Esophagus muscularis mucosa (tissue), 4 donors: Measurements from ENCODE around the gene ADAMTS6.

Experiments used
- EP300 ChIP-seq: sonication (generic); formaldehyde crosslinking; IDR thresholded peaks from one replicate; pipeline ENCODE4 v1.6.1; 2017; ENCODE audit warnings: antibody characterized with exemption
- POLR2A ChIP-seq: fragments of 450-650 bp; IDR thresholded peaks from one replicate; pipeline ENCODE4 v1.6.1; 2017; ENCODE audit warnings: antibody characterized with exemption, moderate library complexity, mild to moderate bottlenecking, low read depth
- POLR2AphosphoS5 ChIP-seq, 2 donors: sonication (generic); formaldehyde crosslinking; IDR thresholded peaks; one replicate each; pipeline ENCODE4 v1.6.1; 2017; ENCODE audit warnings: antibody characterized with exemption in 2 of 2
- TF ChIP-seq, protein P1 (sequence below), 3 experiments: fragments of 200-600 bp in 2 of 3; fragments of 450-650 bp in 1 of 3; sonication (generic) in 2 of 3; IDR thresholded peaks; one replicate each; pipeline ENCODE4 v1.5.1; 2017 to 2019; ENCODE audit warnings: antibody characterized with exemption in 3 of 3, mild to moderate bottlenecking in 2 of 3, moderate library complexity in 1 of 3

DNA sequence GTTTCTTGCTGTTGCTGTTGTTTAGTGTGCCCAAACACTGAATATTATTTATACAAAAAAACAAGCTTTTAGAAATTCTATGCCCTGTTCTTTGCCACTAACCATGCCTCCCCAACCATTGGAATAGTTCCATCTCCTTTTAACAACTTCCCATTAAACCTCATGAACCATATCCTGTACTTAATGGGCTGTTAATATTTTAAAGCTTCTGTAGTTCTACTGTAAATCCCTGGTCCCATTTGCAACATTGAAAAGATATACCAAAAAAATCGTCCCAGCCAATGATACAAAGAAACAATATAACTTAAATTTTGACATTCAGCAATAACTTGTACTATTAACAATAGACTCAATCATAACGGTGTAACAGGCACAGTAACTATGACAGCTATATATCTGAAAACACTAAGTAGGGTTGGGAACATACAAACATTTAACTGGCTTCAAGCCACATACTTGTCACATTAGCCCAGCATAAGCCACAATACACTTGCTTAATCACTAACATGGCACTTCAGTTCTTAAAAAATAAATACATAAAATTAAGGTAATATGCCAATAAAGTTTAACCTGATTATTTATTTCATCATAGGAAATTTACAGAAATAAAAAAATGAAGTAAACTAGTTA lies 86.1 kb downstream of the ADAMTS6 start:
- TF ChIP-seq, protein P1, sequence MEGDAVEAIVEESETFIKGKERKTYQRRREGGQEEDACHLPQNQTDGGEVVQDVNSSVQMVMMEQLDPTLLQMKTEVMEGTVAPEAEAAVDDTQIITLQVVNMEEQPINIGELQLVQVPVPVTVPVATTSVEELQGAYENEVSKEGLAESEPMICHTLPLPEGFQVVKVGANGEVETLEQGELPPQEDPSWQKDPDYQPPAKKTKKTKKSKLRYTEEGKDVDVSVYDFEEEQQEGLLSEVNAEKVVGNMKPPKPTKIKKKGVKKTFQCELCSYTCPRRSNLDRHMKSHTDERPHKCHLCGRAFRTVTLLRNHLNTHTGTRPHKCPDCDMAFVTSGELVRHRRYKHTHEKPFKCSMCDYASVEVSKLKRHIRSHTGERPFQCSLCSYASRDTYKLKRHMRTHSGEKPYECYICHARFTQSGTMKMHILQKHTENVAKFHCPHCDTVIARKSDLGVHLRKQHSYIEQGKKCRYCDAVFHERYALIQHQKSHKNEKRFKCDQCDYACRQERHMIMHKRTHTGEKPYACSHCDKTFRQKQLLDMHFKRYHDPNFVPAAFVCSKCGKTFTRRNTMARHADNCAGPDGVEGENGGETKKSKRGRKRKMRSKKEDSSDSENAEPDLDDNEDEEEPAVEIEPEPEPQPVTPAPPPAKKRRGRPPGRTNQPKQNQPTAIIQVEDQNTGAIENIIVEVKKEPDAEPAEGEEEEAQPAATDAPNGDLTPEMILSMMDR (IDR thresholded peaks at IDR 0.05): no peak
- TF ChIP-seq POLR2AphosphoS5 (IDR thresholded peaks at IDR 0.05) (no peak), POLR2A (no peak), EP300 (no peak)
